RPMI8226 (cell line): ENCODE data around the gene MALAT1.
A peak's percentile ranks its signal among the peaks of the same experiment; 100 is the strongest.

Experiments used
- DNase-seq: peaks from one replicate; pipeline ENCODE4 v3.0.0-alpha.2; 2015

MALAT1 gene

GRCh38 chr11:65540290-65541092 is 41.6 kb downstream of the MALAT1 start:
- peak; percentile 94 for DNase-seq

- DNase-seq: no peak
Observed at GRCh38 chr11:65541093-65541982, 42.5 kb downstream of the MALAT1 start.

GRCh38 chr11:65542738-65543390 is 44.0 kb downstream of the MALAT1 start:
- DNase-seq: no peak

- no peak for DNase-seq
Observed at GRCh38 chr11:65545853-65546216, 47.0 kb downstream of the MALAT1 start.

GRCh38 chr11:65546217-65546958 is 47.5 kb downstream of the MALAT1 start:
- peak; percentile 99 for DNase-seq

GRCh38 chr11:65547446-65548125 is 48.7 kb downstream of the MALAT1 start:
- DNase-seq: no peak

- no peak for DNase-seq
Observed at GRCh38 chr11:65548395-65548794, 49.5 kb downstream of the MALAT1 start.

- DNase-seq: no peak
Observed at GRCh38 chr11:65549096-65549495, 50.3 kb downstream of the MALAT1 start.

GRCh38 chr11:65551572-65552387 is 52.9 kb downstream of the MALAT1 start:
- DNase-seq: peak; percentile 97

- no peak for DNase-seq
Observed at GRCh38 chr11:65552388-65552951, 53.6 kb downstream of the MALAT1 start.

- DNase-seq: peak; percentile 70
Observed at GRCh38 chr11:65553301-65554001, 54.6 kb downstream of the MALAT1 start.

- no peak for DNase-seq
Observed at GRCh38 chr11:65554057-65554818, 55.4 kb downstream of the MALAT1 start.

- DNase-seq: no peak
Observed at GRCh38 chr11:65554842-65555430, 56.1 kb downstream of the MALAT1 start.

GRCh38 chr11:65555693-65556231 is 56.9 kb downstream of the MALAT1 start:
- peak; percentile 65 for DNase-seq
